Measurements from ENCODE around the gene TM9SF3.
"Not testable (repeated sequence)": the region's sequence is repeated elsewhere in the genome, so short reads cannot be mapped to it uniquely, and the experiment has no call there.

Gene TM9SF3

GRCh38 chr10:96598846-96599245 is 12.0 kb upstream of the TM9SF3 start:
- DNase-seq (ENCODE audit: low spot score): no peak

GRCh38 chr10:96596422-96597407 is 9.9 kb upstream of the TM9SF3 start:
- no peak for DNase-seq (ENCODE audit: low spot score)

GRCh38 chr10:96595741-96596140 is 8.9 kb upstream of the TM9SF3 start:
- no peak for DNase-seq (ENCODE audit: low spot score)

GRCh38 chr10:96591946-96592345 is 5.1 kb upstream of the TM9SF3 start:
- DNase-seq (ENCODE audit: low spot score): no peak

- DNase-seq (ENCODE audit: low spot score): no peak
These were observed 2.0 kb upstream of the TM9SF3 start for GRCh38 chr10:96588616-96589419.

- no peak for DNase-seq (ENCODE audit: low spot score)
These were observed 1.3 kb upstream of the TM9SF3 start for GRCh38 chr10:96588060-96588554.

GRCh38 chr10:96587264-96588059 is 650 bp upstream of the TM9SF3 start:
- no peak for DNase-seq (ENCODE audit: low spot score)

- DNase-seq (ENCODE audit: low spot score): no peak
These were observed 935 bp downstream of the TM9SF3 start for GRCh38 chr10:96585736-96586418.

GRCh38 chr10:96584474-96584873 is 2.3 kb downstream of the TM9SF3 start:
- no peak for DNase-seq (ENCODE audit: low spot score)

GRCh38 chr10:96584035-96584434 is 2.8 kb downstream of the TM9SF3 start:
- no peak for DNase-seq (ENCODE audit: low spot score)

- no peak for DNase-seq (ENCODE audit: low spot score)
These were observed 7.7 kb downstream of the TM9SF3 start for GRCh38 chr10:96579133-96579532.

GRCh38 chr10:96578633-96579032 is 8.2 kb downstream of the TM9SF3 start:
- no peak for DNase-seq (ENCODE audit: low spot score)

GRCh38 chr10:96578022-96578421 is 8.8 kb downstream of the TM9SF3 start:
- DNase-seq (ENCODE audit: low spot score): no peak

- no peak for DNase-seq (ENCODE audit: low spot score)
These were observed 9.7 kb downstream of the TM9SF3 start for GRCh38 chr10:96577069-96577468.

GRCh38 chr10:96576277-96576980 is 10.4 kb downstream of the TM9SF3 start:
- DNase-seq (ENCODE audit: low spot score): no peak

GRCh38 chr10:96574564-96574963 is 12.2 kb downstream of the TM9SF3 start:
- DNase-seq (ENCODE audit: low spot score): not testable (repeated sequence)

- no peak for DNase-seq (ENCODE audit: low spot score)
These were observed 13.8 kb downstream of the TM9SF3 start for GRCh38 chr10:96573036-96573435.

GRCh38 chr10:96570983-96571964 is 15.5 kb downstream of the TM9SF3 start:
- DNase-seq (ENCODE audit: low spot score): no peak

GRCh38 chr10:96570511-96570910 is 16.3 kb downstream of the TM9SF3 start:
- no peak for DNase-seq (ENCODE audit: low spot score)
